RWPE1 (cell line): ENCODE data around the gene MRPS11.

ENCODE experiments used
- CTCF ChIA-PET: fragments of 350-600 bp; sonication (Branson Sonifier 250); formaldehyde crosslinking; extraction: SDS; loops from one replicate; lab custom pipeline; 2021; lab: Yijun Ruan, JAX
- POLR2A ChIA-PET: fragments of 400-600 bp; formaldehyde crosslinking; extraction: SDS; loops from one replicate; lab custom pipeline; 2020; ENCODE audit warnings: antibody characterized with exemption; ENCODE audit not compliant: low non-redundant PET; lab: Yijun Ruan, JAX
- DNase-seq: peaks from one replicate; pipeline ENCODE4 v3.0.0; 2012; ENCODE audit warnings: low spot score
- H3K27ac ChIP-seq: fragments of 450-650 bp; 2 replicates; pipeline ENCODE4 v1.5.1; 2017
- TF ChIP-seq, protein P1 (sequence below): fragments of 450-650 bp; conservative IDR thresholded peaks from 2 replicates; pipeline ENCODE4 v1.5.1; 2017; ENCODE audit warnings: low read depth, mild to moderate bottlenecking

The MRPS11 gene

GRCh38 chr15:88525418-88525817, 57.9 kb downstream of the MRPS11 start:
- ChIA-PET CTCF (no interaction called here), POLR2A (no interaction called here)
- no peak for DNase-seq
- H3K27ac ChIP-seq, result no peak overlapping the region
- TF ChIP-seq, protein P1, sequence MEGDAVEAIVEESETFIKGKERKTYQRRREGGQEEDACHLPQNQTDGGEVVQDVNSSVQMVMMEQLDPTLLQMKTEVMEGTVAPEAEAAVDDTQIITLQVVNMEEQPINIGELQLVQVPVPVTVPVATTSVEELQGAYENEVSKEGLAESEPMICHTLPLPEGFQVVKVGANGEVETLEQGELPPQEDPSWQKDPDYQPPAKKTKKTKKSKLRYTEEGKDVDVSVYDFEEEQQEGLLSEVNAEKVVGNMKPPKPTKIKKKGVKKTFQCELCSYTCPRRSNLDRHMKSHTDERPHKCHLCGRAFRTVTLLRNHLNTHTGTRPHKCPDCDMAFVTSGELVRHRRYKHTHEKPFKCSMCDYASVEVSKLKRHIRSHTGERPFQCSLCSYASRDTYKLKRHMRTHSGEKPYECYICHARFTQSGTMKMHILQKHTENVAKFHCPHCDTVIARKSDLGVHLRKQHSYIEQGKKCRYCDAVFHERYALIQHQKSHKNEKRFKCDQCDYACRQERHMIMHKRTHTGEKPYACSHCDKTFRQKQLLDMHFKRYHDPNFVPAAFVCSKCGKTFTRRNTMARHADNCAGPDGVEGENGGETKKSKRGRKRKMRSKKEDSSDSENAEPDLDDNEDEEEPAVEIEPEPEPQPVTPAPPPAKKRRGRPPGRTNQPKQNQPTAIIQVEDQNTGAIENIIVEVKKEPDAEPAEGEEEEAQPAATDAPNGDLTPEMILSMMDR, result no peak

- H3K27ac ChIP-seq, result no peak overlapping the region
- ChIA-PET CTCF (interaction anchor here (0.6 kb wide), 1 partner anchor 714 kb away, joined by 4 read pairs; no protein-coding TSS in a partner anchor), POLR2A (no interaction called here)
Measured at GRCh38 chr15:88526247-88526879, 58.9 kb downstream of the MRPS11 start.

DNA sequence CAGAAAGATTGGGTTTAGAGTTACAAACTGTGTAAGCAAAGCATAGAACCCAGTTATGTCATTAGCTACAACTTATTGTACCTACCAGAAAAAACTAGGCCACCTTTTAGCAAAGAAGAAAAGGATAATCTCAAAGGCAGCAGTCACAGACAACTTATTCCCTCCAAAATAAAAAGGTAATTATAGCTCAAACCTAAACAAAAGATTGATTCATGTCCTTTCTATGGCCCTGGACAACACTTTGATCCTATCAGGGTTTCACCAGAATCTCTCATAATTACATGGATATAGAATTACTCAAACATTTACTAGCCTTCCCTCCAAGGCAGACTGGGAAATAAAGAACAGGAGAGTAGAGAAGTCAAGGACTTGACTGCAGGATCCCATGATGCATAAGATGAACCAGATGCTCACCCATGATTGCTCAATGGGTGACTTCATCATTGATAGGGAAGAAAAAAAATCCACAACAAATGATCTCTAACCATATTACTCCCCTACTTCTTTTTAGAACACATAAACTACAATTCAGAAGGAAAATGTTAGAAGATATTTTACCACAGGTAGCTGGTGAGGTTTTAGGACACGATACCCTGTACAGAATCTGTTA, 61.6 kb downstream of the MRPS11 start:
- ChIA-PET POLR2A (no interaction called here), CTCF (no interaction called here)
- TF ChIP-seq, protein P1, result no peak
- H3K27ac ChIP-seq, result no peak overlapping the region
- no peak for DNase-seq

More at GRCh38 chr15:88526247-88526879, 58.9 kb downstream of the MRPS11 start:
- no peak for DNase-seq
- TF ChIP-seq, protein P1, result no peak
